Measurements from ENCODE around the gene CHD1L. TPM values are rescaled to one million over a fixed set of nuclear protein-coding genes. Genes with fewer than 3 reads are reported as not detected.
"Not testable (repeated sequence)": the region's sequence is repeated elsewhere in the genome, so short reads cannot be mapped to it uniquely, and the experiment has no call there.

CHD1L gene
- total RNA-seq, 4 donors from 2014 or later = 12.7 to 20.6 (median 16.9) TPM

GRCh38 chr1:147218606-147219005 is 23.9 kb upstream of the CHD1L start:
- intact Hi-C loops (cut with DNase I; ENCODE audit: low total_unique reads) = no loop called here
- H3K4me3 ChIP-seq (ENCODE audit: low read depth, poor library complexity, severe bottlenecking) = no peak overlapping the region
- DNase-seq (ENCODE audit: low spot score in 2 of 2) = no peak
- no peak for TF ChIP-seq POLR2A (IDR thresholded peaks at IDR 0.05)
- no peak for TF ChIP-seq CTCF (IDR thresholded peaks at IDR 0.05)
- 53 to 62% methylated on average over 3 of the region's 3 CpGs for WGBS, 2 donors

- 70 to 71% methylated on average over 14 of the region's 14 CpGs for WGBS, 2 donors
- no peak overlapping the region for H3K4me3 ChIP-seq (ENCODE audit: low read depth, poor library complexity, severe bottlenecking)
- no peak for TF ChIP-seq CTCF (IDR thresholded peaks at IDR 0.05)
- TF ChIP-seq POLR2A (IDR thresholded peaks at IDR 0.05) = no peak
- intact Hi-C loops (cut with DNase I; ENCODE audit: low total_unique reads) = no loop called here
- DNase-seq (ENCODE audit: low spot score in 2 of 2) = no peak
Measured at GRCh38 chr1:147223740-147224615, 18.5 kb upstream of the CHD1L start.

- DNase-seq (ENCODE audit: low spot score in 2 of 2) = peak; percentile 79 to 93
- intact Hi-C loops (cut with DNase I; ENCODE audit: low total_unique reads) = no loop called here
- TF ChIP-seq CTCF (IDR thresholded peaks at IDR 0.05) (no peak), POLR2A (IDR thresholded peaks at IDR 0.05) (no peak)
- 0 to 1% methylated on average over 17 of the region's 17 CpGs for WGBS, 2 donors
- H3K4me3 ChIP-seq (ENCODE audit: low read depth, poor library complexity, severe bottlenecking) = peak within 1 kb of the TSS; percentile 47
Measured at GRCh38 chr1:147225193-147225730, 17.2 kb upstream of the CHD1L start, which contains the start of gene FMO5. FMO5 (minus strand) TSS chr1:147225339; CDS start chr1:147225029, 310 bp downstream.

GRCh38 chr1:147231032-147231431 is 11.5 kb upstream of the CHD1L start:
- DNase-seq (ENCODE audit: low spot score in 2 of 2); intact Hi-C loops (cut with DNase I; ENCODE audit: low total_unique reads); H3K4me3 ChIP-seq (ENCODE audit: low read depth, poor library complexity, severe bottlenecking): not testable (repeated sequence)
- 88 to 90% methylated on average over 5 of the region's 5 CpGs for WGBS, 2 donors

GRCh38 chr1:147233903-147234302 is 8.6 kb upstream of the CHD1L start:
- H3K4me3 ChIP-seq (ENCODE audit: low read depth, poor library complexity, severe bottlenecking); intact Hi-C loops (cut with DNase I; ENCODE audit: low total_unique reads); DNase-seq (ENCODE audit: low spot score in 2 of 2): not testable (repeated sequence)
- 79 to 88% methylated on average over 8 of the region's 8 CpGs for WGBS, 2 donors

- TF ChIP-seq POLR2A (IDR thresholded peaks at IDR 0.05) = no peak
- intact Hi-C loops (cut with DNase I; ENCODE audit: low total_unique reads) = no loop called here
- DNase-seq (ENCODE audit: low spot score in 2 of 2) = no peak
- WGBS, 2 donors = 89 to 95% methylated on average over 1 of the region's 1 CpG
- H3K4me3 ChIP-seq (ENCODE audit: low read depth, poor library complexity, severe bottlenecking) = no peak overlapping the region
Measured at GRCh38 chr1:147235822-147236221, 6.7 kb upstream of the CHD1L start.

GRCh38 chr1:147236448-147236847 is 6.0 kb upstream of the CHD1L start:
- TF ChIP-seq CTCF (IDR thresholded peaks at IDR 0.05) (no peak), POLR2A (IDR thresholded peaks at IDR 0.05) (no peak)
- H3K4me3 ChIP-seq (ENCODE audit: low read depth, poor library complexity, severe bottlenecking) = no peak overlapping the region
- DNase-seq (ENCODE audit: low spot score in 2 of 2) = no peak
- intact Hi-C loops (cut with DNase I; ENCODE audit: low total_unique reads) = no loop called here
- WGBS, 2 donors = 20 to 93% methylated on average over 1 to 2 of the region's 2 CpGs
